ENCODE results near the gene DGLUCY. TPM values are rescaled to one million over a fixed set of nuclear protein-coding genes. Genes with fewer than 3 reads are reported as not detected.
"Not testable (repeated sequence)": the region's sequence is repeated elsewhere in the genome, so short reads cannot be mapped to it uniquely, and the experiment has no call there.

The DGLUCY gene
- total RNA-seq, 1 experiment from 2014 or later, result 28.1 TPM

GRCh38 chr14:91092073-91092472, 21.8 kb upstream of the DGLUCY start:
- Histone ChIP-seq H3K4me1 (peaks cover 9% of the 10 kb centered on the region), H3K9me3 (replicated peaks) (no peaks in the 10 kb centered on the region), H3K4me3 (no peak overlapping the region), H3K27ac (no peak overlapping the region), H3K36me3 (no peaks in the 10 kb centered on the region), H3K27me3 (no peaks in the 10 kb centered on the region)
- no peak for DNase-seq

- DNase-seq; H3K9me3 ChIP-seq (replicated peaks); H3K27me3 ChIP-seq; H3K27ac ChIP-seq; H3K4me1 ChIP-seq; H3K4me3 ChIP-seq; H3K36me3 ChIP-seq: not testable (repeated sequence)
Measured at GRCh38 chr14:91093743-91094472, 20.0 kb upstream of the DGLUCY start.

- Histone ChIP-seq H3K9me3 (replicated peaks) (no peaks in the 10 kb centered on the region), H3K27ac (peak overlapping the region; percentile 63), H3K4me1 (peaks cover 9% of the 10 kb centered on the region), H3K27me3 (no peaks in the 10 kb centered on the region), H3K4me3 (peak overlapping the region; percentile 18; the same call in 1 of the 2 replicates), H3K36me3 (no peaks in the 10 kb centered on the region)
- peak; percentile 72 to 79 for DNase-seq
Measured at GRCh38 chr14:91094772-91095171, 19.1 kb upstream of the DGLUCY start.

GRCh38 chr14:91095178-91095577, 18.7 kb upstream of the DGLUCY start:
- H3K9me3 ChIP-seq (replicated peaks), result no peaks in the 10 kb centered on the region
- H3K4me1 ChIP-seq, result peaks cover 9% of the 10 kb centered on the region
- no peaks in the 10 kb centered on the region for H3K36me3 ChIP-seq
- H3K27ac ChIP-seq, result peak overlapping the region; percentile 63
- no peak for DNase-seq
- H3K4me3 ChIP-seq, result peak overlapping the region; percentile 18; the same call in 1 of the 2 replicates
- no peaks in the 10 kb centered on the region for H3K27me3 ChIP-seq

GRCh38 chr14:91097657-91098056, 16.2 kb upstream of the DGLUCY start:
- not testable (repeated sequence) for H3K4me3 ChIP-seq; H3K4me1 ChIP-seq; H3K36me3 ChIP-seq; H3K9me3 ChIP-seq (replicated peaks); DNase-seq; H3K27ac ChIP-seq; H3K27me3 ChIP-seq

GRCh38 chr14:91098591-91098990, 15.3 kb upstream of the DGLUCY start:
- DNase-seq, result no peak
- Histone ChIP-seq H3K36me3 (no peaks in the 10 kb centered on the region), H3K27ac (no peak overlapping the region), H3K4me1 (peaks cover 9% of the 10 kb centered on the region), H3K4me3 (no peak overlapping the region), H3K9me3 (replicated peaks) (no peaks in the 10 kb centered on the region), H3K27me3 (no peaks in the 10 kb centered on the region)

GRCh38 chr14:91100102-91100501, 13.8 kb upstream of the DGLUCY start:
- no peak for DNase-seq
- Histone ChIP-seq H3K4me3 (no peak overlapping the region), H3K27ac (no peak overlapping the region), H3K4me1 (peaks cover 4% of the 10 kb centered on the region; the same call in 1 of the 2 replicates), H3K9me3 (replicated peaks) (no peaks in the 10 kb centered on the region), H3K27me3 (no peaks in the 10 kb centered on the region), H3K36me3 (no peaks in the 10 kb centered on the region)

- no peaks in the 10 kb centered on the region for H3K36me3 ChIP-seq
- no peak overlapping the region for H3K27ac ChIP-seq
- no peaks in the 10 kb centered on the region for H3K27me3 ChIP-seq
Measured at GRCh38 chr14:91103116-91103515, 10.8 kb upstream of the DGLUCY start.

GRCh38 chr14:91108941-91109611, 4.8 kb upstream of the DGLUCY start:
- Histone ChIP-seq H3K4me3 (no peak overlapping the region), H3K27ac (no peak overlapping the region), H3K9me3 (replicated peaks) (no peaks in the 10 kb centered on the region), H3K4me1 (peaks cover 6% of the 10 kb centered on the region; the same call in 1 of the 2 replicates), H3K27me3 (no peaks in the 10 kb centered on the region), H3K36me3 (no peaks in the 10 kb centered on the region)
- no peak for DNase-seq

More at GRCh38 chr14:91103116-91103515, 10.8 kb upstream of the DGLUCY start:
- no peak overlapping the region for H3K4me3 ChIP-seq
- peaks cover 6% of the 10 kb centered on the region; the same call in 1 of the 2 replicates for H3K4me1 ChIP-seq
- DNase-seq, result no peak
- H3K9me3 ChIP-seq (replicated peaks), result no peaks in the 10 kb centered on the region

- Histone ChIP-seq H3K36me3 (no peaks in the 10 kb centered on the region), H3K27ac (no peak overlapping the region), H3K27me3 (no peaks in the 10 kb centered on the region), H3K4me1 (peaks cover 17% of the 10 kb centered on the region), H3K9me3 (replicated peaks) (no peaks in the 10 kb centered on the region), H3K4me3 (no peak overlapping the region)
- DNase-seq, result no peak
Measured at GRCh38 chr14:91111443-91111842, 2.4 kb upstream of the DGLUCY start.

GRCh38 chr14:91112194-91112593, 1.7 kb upstream of the DGLUCY start:
- Histone ChIP-seq H3K4me1 (peaks cover 18% of the 10 kb centered on the region), H3K9me3 (replicated peaks) (no peaks in the 10 kb centered on the region), H3K27ac (no peak overlapping the region), H3K27me3 (no peaks in the 10 kb centered on the region), H3K4me3 (no peak overlapping the region), H3K36me3 (peaks cover 3% of the 10 kb centered on the region)
- peak in 1 of 2 experiments; percentile 24 for DNase-seq

GRCh38 chr14:91114079-91115065, 499 bp downstream of the DGLUCY start:
- peak; percentile 90 to 92 for DNase-seq
- Histone ChIP-seq H3K27ac (peak overlapping the region; percentile 93), H3K4me1 (peaks cover 19% of the 10 kb centered on the region), H3K36me3 (peaks cover 8% of the 10 kb centered on the region), H3K9me3 (replicated peaks) (0 out of 2 replicates have a peak, but pooled peaks cover 2% of the 10 kb centered on the region), H3K4me3 (peak overlapping the region; percentile 66), H3K27me3 (no peaks in the 10 kb centered on the region)

- H3K9me3 ChIP-seq (replicated peaks), result 0 out of 2 replicates have a peak, but pooled peaks cover 2% of the 10 kb centered on the region
- H3K36me3 ChIP-seq, result peaks cover 10% of the 10 kb centered on the region
- peak in 1 of 2 experiments; percentile 56 for DNase-seq
- peak overlapping the region; percentile 93 for H3K27ac ChIP-seq
- no peaks in the 10 kb centered on the region for H3K27me3 ChIP-seq
- H3K4me3 ChIP-seq, result peak overlapping the region; percentile 66
- peaks cover 25% of the 10 kb centered on the region for H3K4me1 ChIP-seq
Measured at GRCh38 chr14:91115986-91116770, 2.3 kb downstream of the DGLUCY start.
